ENCODE results near the gene FRG2C.
"Not testable (repeated sequence)": the region's sequence is repeated elsewhere in the genome, so short reads cannot be mapped to it uniquely, and the experiment has no call there.

FRG2C gene

GRCh38 chr3:75669348-75670297 is 5.5 kb downstream of the FRG2C start:
- not testable (repeated sequence) for DNase-seq (ENCODE audit: low read depth)

GRCh38 chr3:75670298-75671286 is 6.5 kb downstream of the FRG2C start:
- peak; percentile 36 for DNase-seq (ENCODE audit: low read depth)

- not testable (repeated sequence) for DNase-seq (ENCODE audit: low read depth)
Observed at GRCh38 chr3:75671287-75672139, 7.4 kb downstream of the FRG2C start.

GRCh38 chr3:75672140-75672775 is 8.1 kb downstream of the FRG2C start:
- DNase-seq (ENCODE audit: low read depth): not testable (repeated sequence)

GRCh38 chr3:75683965-75684364 is 19.8 kb downstream of the FRG2C start:
- DNase-seq (ENCODE audit: low read depth): not testable (repeated sequence)

- DNase-seq (ENCODE audit: low read depth): no peak
Observed at GRCh38 chr3:75687323-75687722, 23.2 kb downstream of the FRG2C start.

GRCh38 chr3:75692061-75692460 is 27.9 kb downstream of the FRG2C start:
- no peak for DNase-seq (ENCODE audit: low read depth)
